ENCODE data around the gene FAM169A.
"Not testable (repeated sequence)": the region's sequence is repeated elsewhere in the genome, so short reads cannot be mapped to it uniquely, and the experiment has no call there.

The FAM169A gene

GRCh38 chr5:74866596-74867162 lies 492 bp upstream of the FAM169A start:
- no peak for DNase-seq

DNA sequence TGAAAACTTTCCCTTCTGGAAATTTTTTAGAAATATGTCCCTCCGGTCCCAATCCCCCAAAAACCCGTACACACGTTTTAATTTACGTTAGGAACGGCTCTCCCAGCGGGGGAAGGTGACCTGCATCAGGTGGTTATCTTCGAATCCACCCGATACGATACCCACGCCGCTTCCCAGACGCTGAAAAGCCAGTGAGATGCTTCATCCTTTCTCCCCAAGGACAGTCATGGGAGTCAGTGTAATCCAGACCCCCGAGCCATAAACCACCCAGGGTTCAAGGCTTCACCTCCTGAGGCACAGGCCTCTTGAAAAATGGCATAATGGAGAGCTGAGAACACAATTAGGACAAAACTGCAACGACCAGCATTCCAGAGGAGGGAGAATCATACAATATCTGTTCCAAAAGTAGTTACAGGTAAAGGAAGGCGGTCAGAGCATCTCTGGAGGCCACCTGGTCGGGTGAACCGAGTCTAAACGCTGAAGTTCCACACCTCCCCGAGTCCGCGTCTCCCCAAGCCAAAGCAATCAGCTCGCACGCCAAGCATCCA lies 857 bp downstream of the FAM169A start:
- DNase-seq = no peak

GRCh38 chr5:74864823-74865222 lies 1.4 kb downstream of the FAM169A start:
- DNase-seq = no peak

- DNase-seq = no peak
These were observed 2.5 kb downstream of the FAM169A start for GRCh38 chr5:74863726-74864125.

- DNase-seq = no peak
These were observed 4.0 kb downstream of the FAM169A start for GRCh38 chr5:74862221-74862620.

DNA sequence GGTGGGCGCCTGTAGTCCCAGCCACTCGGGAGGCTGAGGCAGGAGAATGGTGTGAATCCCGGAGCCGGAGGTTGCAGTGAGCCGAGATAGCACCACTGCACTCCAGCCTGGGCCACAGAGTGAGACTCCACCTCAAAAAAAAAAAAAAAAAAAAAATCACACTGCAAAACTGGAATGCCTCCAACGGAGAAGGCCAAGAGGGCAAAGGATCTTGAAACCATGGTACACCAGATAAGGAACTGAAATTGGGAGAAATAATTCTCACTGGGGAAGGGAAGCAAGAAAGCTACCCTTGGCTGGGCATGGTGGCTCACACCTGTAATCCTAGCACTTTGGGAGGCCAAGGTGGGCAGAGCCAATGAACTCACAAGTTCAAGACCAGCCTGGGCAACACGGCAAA lies 9.2 kb downstream of the FAM169A start:
- not testable (repeated sequence) for DNase-seq

GRCh38 chr5:74853256-74853655 lies 12.9 kb downstream of the FAM169A start:
- no peak for DNase-seq

DNA sequence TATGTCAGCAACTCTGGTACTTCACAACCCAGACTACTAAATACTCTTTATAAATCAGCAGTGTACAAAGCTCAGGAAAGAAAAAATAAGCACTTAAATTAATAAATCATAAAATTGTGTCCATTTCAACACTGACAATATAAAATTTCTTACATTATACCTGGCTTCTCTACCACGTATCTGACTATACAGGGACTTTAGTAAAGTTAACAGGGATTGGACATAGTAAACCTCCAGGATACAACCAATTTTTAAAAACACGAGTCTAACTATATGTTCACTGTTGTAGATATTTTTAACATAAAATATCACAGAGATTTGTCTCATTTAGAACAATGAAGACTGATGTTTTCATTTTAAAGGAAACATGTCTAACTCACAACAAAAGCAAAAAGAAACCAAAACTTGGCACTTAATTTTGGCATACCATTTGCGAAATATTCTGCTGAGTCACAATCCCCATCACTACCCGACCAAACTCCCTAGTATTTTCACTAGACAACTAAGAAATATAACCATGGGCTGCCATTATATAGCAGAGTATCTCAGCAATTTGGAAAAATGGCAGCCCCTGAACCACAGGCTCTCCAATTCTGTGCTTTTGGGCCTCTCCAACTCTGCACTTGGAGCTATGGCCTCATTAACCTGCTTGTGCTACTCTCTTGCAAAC lies 14.4 kb downstream of the FAM169A start:
- DNase-seq = no peak

DNA sequence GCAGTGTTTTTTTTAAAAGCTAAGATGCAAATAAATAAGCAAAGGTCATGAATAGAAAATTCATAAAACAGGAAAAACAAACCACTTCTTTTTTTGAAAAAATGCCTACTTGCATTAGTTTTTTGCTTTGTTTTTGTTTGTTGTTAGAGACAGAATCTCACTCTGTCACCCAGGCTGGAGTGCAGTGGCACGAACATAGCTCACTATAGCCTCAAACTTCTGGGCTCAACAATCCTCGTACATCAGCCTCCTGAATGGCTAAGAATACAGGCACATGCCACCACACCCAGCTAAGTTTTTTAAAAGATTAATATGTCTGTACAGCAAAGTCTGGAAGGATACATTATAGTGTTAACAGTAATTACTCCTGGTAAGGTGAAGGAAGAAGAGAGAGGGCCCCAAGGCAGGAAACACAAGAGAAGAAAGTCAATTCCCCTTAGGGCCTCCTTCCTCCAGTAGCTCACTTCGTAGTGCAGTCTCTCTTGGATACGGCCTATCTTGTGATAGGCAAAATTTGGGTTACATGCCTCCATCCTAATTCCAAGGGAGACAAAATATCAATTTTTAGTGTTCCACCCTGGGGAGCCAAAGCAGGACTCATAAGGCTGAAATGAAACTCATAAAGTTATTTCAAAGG lies 15.3 kb downstream of the FAM169A start:
- DNase-seq = no peak

DNA sequence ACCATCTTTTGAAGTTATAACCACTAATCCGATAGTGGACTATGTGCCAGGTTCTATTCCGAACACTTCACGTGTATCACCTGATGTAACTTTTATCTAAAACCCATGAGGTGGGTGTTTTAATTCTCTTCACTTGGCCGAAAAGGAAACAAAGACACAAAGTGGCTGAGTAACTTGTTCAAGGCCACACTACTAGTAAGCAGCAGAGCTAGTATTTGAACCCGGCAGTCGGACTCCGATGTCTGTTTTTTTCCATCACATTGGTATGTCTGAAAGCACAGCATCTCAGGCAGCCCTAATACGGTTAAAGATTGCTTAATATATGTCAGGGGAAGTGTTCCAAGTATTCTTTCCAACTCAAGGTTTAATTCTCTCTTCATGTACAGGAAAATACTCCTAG lies 16.2 kb downstream of the FAM169A start:
- no peak for DNase-seq

- DNase-seq = no peak
These were observed 17.6 kb downstream of the FAM169A start for GRCh38 chr5:74848553-74849025.

DNA sequence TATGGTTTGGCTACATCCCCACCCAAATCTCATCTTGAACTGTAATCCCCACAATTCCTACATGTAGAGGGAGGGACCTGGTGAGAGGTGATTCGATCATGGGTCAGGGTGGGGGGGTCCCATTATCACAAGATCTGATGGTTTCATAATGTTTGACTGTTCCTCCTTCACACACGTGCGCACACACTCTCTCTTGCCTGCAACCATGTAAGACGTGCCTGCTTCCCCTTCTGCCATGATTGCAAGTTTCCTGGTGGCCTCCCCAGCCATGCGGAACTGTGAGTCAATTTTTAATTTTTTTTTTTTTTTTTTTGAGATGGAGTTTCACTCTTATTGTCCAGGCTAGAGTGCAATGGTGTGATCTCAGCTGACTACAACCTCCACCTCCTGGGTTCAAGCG lies 27.0 kb downstream of the FAM169A start:
- DNase-seq = no peak

DNA sequence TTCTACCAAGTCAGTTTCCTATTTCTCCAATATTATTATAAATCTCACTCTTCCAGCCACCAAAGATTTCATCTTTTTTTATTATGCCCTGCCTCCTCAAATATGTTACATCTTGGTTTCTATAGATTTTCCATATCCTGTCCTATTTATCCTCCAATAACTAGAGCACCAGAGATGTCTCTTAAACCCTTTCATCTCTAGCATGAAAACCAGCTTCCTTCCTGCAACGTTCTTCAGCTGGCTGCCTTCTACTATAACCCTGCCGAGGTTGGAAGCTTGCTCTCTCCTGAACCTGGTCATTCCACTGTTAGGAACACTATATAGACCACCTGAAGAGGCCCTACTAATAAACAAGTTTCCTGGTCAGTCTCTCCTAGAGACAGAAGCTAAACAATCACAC lies 27.9 kb downstream of the FAM169A start:
- DNase-seq = no peak

- DNase-seq = no peak
These were observed 29.1 kb downstream of the FAM169A start for GRCh38 chr5:74837115-74837514.

DNA sequence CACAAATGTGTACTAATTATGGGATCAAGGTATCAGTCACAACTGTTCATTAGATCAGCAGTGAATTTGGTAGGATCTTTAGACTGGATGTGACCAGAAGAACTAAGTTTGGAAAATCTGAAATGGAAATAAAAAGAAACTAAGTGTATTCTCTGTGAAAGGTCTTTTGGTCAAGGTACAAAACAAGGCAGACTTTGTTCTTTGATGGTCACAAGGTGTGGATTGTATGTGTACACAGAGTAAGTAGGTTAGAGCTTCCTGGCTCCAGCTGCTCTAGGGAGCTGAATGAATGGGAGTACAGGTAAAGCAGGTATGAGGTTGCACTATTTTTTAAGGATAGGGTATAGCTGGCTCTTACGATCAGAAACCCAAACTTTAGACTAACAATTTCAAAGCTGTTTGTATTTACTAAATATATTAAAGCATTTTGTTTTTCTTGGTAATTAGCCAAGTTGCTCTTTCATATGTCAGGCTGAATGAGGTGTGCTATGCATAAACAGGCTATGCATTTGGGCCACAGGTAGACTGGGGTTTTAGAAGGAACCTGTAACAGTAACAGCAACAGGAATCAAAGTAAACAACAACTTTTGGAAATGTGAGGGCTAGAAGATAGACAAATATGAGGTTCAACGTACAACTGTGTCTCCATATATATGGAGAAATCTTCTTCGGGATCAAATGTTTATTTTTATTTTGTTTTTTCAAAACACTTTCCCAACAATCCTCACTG lies 32.5 kb downstream of the FAM169A start:
- DNase-seq = no peak

GRCh38 chr5:74829413-74829812 lies 36.8 kb downstream of the FAM169A start:
- DNase-seq = no peak

- DNase-seq = no peak
These were observed 43.9 kb downstream of the FAM169A start for GRCh38 chr5:74822288-74822687.

- DNase-seq = no peak
These were observed 49.3 kb downstream of the FAM169A start for GRCh38 chr5:74816875-74817274.

GRCh38 chr5:74810915-74811314 lies 55.3 kb downstream of the FAM169A start:
- DNase-seq = no peak

DNA sequence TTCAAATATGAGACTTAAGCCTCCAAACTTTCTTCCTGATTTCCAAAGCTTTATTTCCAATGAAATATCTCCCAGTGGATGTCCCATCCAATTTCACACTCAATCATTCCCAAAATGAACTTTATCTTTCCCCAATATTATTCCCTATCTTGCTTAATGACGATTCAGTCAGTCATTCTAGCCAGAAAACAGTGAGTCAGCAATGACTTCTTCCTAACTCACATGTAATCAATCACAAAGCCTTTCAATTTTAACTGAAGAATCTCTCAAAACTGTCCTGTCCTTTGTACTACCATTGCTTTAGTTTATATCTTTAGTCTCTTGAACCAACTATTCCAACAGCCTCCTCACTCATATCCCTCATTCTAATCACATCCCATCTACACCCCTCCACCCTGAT lies 64.2 kb downstream of the FAM169A start:
- DNase-seq = no peak

- DNase-seq = no peak
These were observed 65.0 kb downstream of the FAM169A start for GRCh38 chr5:74801197-74801596.

DNA sequence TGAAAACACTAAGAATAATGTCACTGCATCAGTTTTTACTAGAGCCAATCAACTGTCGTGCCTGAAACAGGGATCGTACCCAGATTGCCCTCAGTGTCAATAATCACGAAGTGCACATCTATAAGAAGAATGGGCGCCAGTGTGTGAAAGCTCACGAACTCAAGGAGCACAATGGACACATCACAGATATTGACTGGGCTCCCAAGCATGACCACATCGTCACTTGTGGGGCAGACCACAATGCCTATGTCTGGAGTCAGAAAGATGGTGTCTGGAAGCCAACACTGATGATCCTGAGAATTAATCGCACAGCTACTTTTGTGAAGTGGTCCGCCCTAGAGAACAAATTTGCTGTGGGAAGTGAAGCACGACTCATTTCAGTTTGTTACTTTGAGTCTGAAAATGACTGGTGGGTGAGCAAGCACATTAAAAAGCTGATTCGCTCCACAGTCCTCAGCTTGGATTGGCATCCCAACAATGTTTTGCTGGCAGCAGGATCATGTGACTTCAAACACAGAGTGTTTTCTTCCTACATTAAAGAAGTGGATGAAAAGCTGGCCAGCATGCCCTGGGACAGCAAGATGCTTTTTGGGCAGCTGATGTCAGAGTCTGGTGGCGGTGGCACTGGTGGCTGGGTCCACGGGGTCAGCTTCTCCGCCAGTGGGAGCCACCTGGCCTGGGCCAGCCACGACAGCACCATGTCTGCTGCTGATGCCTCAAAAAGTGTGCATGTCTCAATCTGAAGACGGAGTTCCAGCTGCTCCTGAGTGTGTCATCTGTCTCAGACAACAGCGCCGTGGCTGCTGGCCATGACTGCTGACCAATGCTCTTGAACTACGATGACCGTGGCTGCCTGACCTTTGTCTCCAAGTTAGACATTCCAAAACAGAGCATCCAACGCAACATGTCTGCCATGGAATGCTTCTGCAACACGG lies 66.9 kb downstream of the FAM169A start:
- DNase-seq = no peak
